Stimulated activated CD4-positive, alpha-beta T cell treated with anti-CD3 and anti-CD28 coated beads, TNF-alpha, amount 100 ng/mL, for 24 hours (primary cell): ENCODE data around the gene ALDH1L2.

Experiments used
- DNase-seq, 3 experiments: peaks; one replicate each; pipeline ENCODE4 v3.0.0-alpha.2; 2020; ENCODE audit warnings: low read depth in 3 of 3

ALDH1L2 gene

DNA sequence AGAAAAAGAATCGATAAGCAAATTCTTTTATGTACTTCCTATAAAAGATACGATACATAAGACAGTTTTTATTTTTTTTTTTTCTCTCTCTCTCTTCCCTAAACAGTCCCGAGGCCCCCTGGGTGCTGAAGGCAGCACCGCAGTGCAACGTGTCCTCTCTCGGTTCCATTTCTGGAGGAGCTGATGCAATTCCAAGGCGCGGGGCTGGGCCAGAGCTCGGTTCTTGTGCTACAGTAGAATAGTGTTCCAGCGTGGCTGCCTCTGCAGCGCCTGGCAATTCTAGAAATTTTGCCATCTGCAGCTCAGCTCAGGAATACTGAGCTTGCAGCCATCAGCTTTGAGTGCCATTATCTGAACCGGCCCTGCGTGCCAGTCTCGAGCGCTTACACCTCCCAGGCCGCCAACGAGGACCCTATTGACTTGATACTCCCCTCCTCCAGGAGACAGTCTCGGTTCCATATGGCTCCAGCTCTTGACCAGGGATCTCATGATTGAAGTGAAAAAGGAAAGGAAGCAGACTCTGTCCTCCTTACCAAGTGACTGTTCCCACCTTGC, 630 bp downstream of the ALDH1L2 start:
- peak in 1 of 3 experiments; percentile 12 for DNase-seq

DNA sequence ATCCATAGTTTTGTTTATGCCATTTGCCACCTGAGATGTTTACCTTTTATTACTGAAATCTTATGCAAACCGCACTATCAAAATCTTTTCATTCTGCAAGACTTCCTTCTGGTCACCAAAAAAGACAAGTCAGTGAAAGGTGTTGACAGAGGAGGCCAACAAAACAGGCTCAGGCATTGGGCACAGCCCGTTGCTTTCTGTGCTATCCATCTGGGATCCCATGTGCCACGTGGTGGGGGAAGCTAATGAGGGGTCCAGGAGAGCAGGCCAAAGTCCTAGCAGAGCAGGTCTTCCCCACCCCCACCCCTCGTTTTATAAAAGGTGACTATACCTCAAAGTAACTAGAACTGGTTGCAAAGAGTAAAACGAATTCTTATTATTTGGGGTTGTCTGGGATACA, 1.2 kb downstream of the ALDH1L2 start:
- no peak for DNase-seq

DNA sequence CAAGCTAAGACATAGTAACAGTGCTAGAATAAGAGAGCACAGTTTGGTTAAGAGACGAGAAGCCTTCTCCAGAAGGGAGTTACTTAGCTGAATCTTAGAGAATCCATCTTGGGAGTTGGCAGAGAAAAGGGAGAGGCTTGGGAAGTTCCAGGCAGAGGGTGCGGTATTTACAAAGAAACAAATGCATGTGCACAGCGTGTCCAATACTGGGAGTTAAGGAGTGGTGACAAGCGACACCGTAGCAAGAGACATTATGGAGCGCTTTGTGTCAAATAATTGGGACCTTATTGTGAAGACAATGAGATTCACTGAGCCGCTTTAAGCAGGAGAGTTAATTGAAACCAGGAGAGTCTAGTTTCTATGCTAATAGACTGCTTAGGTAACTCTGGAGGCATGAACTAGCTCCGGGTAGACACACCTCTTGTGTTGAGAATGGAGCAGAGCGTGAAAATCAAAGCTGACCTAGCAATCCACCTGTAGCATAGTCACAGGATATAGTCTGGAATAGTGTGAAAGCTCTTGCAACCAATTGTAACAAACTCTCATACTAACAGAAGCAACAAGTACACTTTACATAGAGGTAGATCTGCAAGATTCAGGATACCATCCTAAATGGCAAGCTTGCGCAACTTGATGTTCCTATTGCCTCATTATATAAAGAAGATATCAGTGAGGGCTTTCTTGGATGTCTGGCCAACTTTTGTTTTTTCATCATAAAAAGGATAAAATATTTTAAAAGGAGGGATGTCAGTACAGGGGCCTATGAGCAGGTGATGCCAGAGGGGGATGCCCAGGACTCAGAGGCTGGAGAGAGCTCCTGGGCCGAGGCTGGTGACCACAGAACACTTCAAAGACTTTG, 5.3 kb downstream of the ALDH1L2 start:
- DNase-seq, result no peak

DNA sequence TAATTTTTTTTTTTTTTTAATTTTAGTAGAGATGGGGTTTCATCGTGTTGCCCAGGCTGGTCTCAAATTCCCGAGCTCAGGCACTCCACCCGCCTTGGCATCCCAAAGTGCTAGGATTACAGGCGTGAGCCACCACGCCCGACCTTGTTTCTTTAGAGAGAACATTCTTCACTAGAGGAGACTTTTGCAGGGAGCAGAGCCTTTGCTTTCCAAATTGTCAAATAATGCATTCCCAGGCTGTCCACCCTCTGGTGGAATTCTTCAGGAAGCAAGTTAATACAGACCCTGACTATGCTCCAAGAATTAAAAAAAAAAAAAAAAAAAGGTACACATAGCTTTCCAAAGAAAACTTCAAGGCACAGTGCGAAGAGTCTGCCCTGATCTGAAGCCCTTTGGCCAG, 6.8 kb downstream of the ALDH1L2 start:
- DNase-seq, result no peak

DNA sequence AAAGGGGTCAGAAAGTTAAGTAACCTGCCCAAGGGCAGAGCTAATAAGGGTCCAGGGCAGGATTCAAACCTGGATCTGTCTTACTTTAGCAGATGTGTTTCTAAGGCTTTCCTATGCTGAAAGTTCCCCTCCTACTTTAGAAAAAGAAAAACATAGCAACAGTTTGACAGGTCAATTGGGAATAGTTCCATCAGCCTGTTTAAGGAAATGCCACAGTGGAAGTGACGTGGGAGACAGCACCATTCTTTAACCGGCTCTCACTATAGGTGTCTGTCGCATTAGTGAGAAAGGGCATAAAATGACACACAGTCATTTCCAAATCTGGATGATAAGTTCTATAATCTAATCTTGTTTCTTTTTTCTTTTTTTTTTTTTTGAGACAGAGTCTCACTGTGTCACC, 7.3 kb downstream of the ALDH1L2 start:
- no peak for DNase-seq

DNA sequence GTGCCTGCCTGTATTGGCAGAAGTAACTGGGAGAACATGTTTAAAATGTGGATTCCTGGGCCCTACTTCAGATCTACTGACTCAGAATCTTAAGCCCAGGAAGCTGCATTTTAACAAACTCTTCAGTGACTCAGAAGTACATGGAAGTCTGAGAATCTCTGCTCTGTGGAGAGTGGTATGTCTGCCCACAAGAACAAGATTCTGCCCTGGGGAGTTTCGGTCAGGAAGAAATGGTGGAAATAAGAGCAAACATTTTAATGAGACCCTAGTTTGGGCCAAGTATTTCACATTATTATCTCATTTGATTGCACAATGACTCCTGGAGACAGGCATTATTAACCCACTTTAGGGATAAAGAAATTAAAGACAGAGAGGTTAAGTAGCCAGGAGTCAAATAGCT, 8.2 kb downstream of the ALDH1L2 start:
- no peak for DNase-seq

DNA sequence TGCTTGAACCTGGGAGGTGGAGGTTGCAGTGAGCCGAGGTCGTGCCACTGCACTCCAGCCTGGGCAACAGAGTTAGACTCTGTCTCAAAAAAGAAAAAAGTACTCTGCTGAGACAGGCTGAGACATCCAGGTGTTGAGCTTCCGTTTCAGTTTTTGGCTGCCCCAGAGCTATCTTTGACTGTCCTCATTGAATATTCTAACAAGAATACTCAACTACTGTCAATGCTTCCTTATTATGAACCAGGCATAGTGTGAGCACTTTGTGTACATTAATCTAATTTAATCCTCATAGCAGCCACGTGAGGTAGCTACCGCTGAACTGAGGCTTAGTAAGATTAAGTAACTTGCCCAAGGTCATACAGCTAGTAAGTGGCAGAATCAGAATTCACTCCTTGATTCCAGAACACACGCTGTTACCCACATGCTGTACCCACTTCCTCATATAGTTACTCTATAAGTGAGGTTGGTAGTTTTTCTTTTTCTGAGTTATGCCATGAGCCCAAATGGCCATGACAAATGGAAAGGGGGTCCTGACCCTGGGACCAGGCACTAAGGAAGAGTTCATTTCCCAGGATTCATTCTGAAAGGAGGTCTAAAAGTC, 11.3 kb downstream of the ALDH1L2 start:
- DNase-seq, result no peak

DNA sequence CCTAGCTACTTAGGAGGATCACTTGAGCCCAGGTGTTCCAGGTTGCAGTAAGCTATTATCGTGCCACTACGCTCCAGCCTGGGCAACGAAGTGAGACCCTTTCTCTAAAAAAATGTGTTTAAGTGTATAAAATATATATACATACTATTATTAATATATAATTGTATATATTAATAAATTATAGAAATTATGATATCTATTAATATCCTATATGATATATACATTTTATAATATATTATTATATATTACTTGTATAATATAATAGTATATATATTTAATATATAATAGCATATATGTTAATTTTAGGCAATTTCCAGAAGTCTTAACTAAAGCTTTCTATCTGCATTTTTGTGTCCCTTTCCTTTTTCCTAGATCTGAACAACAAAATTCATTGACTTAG, 12.3 kb downstream of the ALDH1L2 start:
- no peak for DNase-seq

DNA sequence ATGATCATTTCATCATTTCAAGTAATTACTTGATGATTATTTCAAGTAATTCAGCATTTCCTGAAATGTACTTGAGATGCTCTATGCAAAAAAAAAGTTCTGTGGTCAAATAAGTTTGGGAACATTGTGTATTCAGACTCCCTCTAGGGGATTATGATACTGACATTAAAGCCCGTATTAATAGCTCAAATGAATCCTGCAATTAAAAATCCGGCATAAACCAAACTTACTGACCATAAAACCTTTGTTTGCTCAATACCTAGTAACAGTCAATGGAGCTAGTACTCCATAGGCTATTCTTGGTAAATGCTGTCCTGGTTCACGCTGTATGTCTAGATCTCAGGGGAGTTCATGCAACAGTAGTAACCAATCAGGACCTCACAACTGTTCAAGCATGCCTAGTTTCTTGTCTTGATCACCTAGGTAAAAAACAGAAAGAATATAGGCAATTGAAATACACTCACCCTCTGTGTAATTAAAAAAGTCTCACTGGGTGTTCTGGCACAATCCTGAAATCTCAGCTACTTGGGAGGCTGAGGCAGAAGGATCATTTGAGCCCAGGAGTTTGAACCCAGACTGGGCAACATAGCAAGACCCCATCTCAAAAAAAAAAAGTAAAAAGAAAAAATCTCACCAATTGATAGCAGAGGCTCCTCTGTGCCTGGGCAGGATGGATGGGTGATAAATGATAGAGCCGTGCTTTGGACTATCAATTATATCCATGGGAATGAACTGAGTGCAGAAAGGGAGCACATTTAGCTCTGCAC, 14.1 kb downstream of the ALDH1L2 start:
- no peak for DNase-seq

DNA sequence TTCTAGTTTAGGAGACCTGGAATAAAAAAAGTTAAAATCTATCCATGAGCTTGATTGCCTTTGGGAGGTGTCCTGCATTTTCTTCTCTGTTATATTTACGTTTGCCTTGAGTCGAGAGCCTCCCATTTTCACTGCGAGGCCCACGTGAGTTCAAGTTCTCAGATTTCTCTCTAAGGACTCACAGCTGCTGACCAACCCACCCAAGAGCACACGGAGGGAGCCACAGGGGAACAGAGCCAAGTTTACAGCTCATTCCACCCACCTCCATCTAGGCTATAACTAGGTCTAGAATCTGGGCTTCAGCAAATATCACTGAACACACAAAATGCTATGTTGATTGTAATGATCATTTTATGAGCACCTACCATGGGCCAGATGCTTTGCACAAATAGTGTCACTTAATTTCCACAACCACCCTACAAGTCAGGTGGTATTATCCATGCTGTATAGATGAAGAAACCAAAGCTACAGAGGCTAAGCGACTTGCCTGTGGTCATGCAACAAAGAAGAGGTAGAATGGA, 16.7 kb downstream of the ALDH1L2 start:
- DNase-seq, result no peak

DNA sequence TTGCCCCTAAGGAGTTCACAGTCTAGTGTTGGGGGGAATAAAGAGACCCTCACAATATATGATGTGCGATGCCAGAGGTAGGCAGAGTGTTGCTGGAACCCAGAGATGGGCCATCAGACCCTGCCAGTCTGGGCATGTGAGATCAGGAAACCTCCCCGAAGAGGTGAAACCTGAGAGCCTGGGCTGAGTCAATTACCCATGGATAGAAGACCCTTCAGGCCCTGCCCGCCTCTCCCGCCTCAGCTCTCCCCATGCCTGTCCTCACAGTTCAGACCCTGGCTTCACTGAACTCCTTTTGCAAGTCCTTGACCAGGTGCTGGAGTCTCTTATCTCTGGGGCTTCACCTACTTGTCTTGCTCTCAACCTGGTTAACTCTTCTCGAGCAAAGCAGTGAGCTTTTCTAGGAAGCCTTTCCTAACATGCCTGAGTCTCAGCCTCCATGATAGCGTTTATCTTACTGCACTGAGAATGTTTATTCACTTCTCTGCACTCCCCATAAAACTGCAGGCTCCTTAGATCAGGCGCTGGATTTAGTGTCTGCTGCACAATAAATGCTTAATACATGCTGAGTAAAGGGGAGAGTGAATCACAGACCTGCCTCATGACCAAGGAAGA, 19.6 kb downstream of the ALDH1L2 start:
- no peak for DNase-seq

DNA sequence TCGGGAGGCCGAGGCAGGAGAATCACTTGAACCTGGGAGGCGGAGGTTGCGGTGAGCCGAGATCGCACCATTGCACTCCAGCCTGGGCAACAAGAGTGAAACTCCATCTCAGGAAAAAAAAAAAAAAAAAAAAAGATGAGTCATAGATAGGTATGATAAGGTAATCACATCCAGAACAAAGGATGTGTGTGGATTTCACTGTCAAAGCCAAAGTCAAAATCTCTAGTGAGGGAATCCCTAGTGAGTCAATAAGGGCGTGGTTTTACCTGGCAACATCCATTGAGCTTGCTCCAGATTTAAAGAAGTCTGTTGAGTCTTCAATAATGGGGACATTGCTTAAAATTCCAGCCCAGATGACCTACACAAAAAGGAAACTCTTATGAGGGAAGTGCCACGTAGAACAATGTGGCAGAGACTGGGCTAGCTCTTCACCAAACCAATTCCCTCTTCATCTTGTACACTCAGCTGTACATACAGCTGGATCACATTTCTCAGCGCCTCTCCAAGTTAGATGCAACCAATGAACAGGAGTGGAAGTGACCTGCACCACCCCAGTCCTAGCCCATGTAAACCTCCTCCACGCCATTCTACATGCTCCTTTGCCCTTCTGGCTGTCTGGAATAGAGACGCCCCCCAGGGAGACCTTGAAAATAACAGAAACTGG, 23.4 kb downstream of the ALDH1L2 start:
- no peak for DNase-seq

DNA sequence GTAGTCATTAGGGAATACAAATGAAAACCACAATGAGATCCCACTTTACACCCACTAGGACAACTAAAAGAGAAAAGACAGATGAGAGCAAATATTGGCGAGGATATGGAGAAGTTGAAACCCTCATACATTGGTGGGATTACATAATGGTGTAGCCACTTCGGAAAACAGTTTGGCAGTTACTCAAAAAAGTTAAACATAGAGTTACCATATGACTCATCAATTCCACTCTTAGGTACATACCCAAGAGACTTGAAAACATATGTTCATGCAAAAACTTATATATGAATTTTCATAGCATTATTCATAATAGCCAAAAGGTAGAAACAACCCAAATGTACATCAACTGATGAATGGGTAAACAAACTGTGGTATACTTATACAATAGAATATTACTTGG, 27.1 kb downstream of the ALDH1L2 start:
- DNase-seq, result no peak

DNA sequence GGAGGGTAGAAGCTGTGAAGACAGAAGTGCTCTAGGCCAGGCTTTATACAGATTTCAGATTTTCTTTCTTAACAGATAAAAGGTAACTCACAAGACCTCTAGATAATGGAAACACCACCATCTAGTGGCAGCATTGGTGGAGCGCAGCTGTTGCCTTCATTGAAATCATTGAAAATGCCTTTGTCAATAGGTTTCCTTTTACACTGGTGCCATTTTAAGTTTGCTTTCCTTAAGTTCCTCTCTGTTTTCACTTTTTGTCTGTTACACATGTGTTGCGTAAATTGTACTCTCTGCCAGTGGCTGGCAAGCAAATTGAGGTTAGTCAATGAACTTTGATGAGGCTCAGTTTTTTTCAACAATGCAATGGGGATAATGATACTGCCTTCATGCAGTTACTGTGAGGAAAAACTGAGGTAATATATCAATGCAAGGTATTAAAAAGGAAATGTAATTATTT, 31.1 kb downstream of the ALDH1L2 start:
- peak; percentile 41 to 70 (median 64) for DNase-seq

DNA sequence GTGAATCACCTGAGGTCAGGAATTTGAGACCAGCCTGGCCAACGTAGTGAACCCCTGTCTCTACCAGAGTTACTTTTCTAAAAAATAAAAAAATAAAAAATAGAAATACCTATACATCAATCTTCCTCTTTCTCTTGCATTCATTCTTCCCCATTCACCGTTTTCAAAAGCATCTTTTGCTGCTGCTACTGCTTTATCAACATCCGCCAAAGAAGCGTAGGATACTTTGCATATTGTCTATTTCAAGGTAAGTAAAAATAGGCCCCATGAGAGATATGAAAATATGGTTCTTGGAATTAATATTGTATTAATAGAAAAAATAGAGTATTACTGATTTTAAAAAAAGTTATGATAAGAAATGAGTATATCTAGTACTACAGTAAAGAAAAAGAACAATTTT, 32.3 kb downstream of the ALDH1L2 start:
- DNase-seq, result no peak

DNA sequence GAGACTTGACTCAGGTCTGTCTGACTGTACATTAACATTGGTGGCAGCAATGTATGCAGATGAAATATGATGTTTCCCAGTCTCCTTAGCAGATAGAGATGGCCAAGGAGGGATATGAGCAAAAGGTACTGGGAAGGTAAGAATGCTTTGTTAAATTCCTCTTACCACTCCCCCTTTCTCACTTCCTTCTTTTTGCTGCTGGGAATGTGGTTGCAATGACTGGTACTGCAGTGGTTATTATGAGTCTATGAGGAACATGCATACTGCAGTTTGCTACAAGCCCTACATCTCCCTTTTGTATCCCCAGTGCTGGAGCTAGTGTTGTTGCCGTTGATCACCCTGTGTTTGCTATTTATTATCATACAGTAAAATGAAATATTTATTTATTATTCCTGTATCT, 35.9 kb downstream of the ALDH1L2 start:
- DNase-seq, result no peak

DNA sequence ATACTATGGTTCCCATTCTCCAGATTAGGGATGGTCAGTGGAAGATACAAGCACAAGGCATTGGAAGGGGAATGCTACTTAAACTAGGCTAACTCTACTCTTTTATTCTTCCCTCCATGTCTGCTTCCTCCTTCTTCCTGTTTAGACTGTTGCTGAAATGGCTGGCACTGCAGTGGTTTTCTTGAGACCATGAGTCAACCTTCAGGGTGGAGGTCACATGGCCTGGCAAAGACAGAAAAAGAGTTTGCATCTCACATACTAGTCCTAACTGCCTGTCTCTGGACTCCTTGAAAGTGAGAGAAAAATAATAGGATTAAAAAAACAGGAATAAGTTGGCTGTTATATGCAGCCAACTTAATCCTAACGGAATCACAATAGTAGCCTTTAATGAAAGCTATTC, 37.0 kb downstream of the ALDH1L2 start:
- DNase-seq, result no peak

DNA sequence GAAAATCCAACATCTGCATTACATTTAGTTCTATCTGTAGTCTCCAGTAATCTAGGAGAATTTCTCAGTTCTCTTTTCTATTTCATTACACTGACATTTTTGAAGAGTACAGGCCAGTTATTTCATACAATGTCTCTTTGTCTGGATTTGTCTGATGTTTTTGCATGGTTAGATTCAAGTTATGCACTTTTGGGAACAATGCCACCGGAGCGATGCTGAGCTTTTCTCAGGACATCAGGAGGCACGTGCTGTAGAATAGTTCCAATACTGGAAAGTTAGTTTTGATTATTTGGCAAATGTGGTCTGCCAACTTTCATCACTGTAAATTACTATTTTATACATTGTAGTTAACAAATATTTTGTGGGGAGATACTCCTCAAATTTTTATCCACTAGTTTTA, 43.1 kb downstream of the ALDH1L2 start:
- no peak for DNase-seq

DNA sequence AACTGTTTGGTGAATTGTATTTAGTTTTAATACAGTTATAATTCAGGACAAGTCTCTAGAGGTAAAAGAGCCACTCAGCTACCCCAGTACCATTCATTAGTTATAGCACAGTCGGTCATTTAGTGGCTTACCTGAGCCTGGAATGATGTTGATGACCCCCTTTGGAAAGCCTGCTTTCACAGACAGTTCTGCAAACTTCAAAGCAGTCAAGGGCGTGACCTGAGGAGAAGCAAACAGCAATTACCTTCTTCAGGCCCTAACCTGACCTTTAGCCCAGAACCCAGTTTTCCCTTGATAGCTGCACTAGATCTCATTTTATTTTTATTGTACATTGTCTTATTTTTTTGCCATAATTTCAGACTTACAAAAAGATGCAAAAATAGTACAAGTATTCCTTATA, 43.8 kb downstream of the ALDH1L2 start:
- no peak for DNase-seq

DNA sequence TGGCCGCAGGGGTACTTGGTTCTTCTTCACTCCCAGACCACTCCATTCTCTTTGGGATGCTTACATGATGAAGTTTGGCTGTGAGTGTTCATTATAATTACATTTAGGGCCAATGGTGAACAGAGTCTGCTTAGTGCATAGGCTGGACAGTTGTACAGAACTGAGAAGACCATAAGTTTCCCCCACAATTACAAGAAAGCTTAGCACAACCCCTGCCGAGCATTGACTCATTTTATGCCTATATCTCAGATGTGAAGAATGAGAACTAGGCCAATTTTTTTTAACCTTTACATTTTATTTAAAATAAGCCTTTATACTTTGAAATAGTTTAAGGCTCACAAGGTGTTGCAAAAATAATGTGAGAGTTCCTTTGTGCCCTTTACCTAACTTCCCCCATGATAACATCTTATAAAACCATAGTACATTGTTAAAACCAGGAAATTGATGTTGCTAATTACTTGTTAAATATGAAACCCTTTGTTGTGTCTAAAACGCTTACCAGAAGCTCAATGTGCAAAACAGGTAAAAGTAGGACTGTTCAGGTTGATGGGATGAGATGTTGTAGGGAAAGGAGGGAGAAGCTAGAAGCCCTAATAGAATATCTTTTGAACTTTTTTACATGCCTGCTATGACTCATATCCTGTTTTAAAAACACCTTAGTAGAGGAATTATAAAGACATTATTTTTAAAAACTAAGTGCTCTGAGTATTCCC, 47.2 kb downstream of the ALDH1L2 start:
- DNase-seq, result no peak

DNA sequence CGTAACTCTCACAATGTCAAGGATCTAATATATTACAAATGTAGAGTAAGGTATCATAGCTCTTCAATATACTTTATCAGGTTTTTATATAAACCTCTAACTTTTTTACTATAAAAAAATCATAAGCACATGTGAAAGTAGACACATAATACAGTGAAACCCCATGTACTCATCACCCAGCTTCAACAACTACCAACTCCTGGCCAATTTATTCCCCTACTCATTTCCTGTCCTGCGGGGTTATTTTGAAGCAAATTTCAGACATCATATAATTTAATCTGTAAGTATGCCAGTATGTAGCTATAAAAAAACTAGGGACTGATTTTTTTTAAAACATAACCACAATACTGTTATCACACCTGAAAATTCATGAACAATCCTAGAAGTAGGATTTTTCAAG, 50.4 kb downstream of the ALDH1L2 start:
- DNase-seq, result no peak
